Sigmoid colon (tissue), 7 donors: ENCODE measurements around the gene COL25A1. TPM values are rescaled to one million over a fixed set of nuclear protein-coding genes. Genes with fewer than 3 reads are reported as not detected.
"Not testable (repeated sequence)": the region's sequence is repeated elsewhere in the genome, so short reads cannot be mapped to it uniquely, and the experiment has no call there.

Source experiments
- DNase-seq: peaks from one replicate; pipeline ENCODE4 v3.0.0-alpha.2; 2019
- H3K27ac ChIP-seq, 4 donors: fragments of 200-600 bp; sonication (generic); one replicate each; pipeline ENCODE4 v1.5.1; 2016 to 2019; ENCODE audit warnings: mild to moderate bottlenecking in 1 of 4
- H3K27me3 ChIP-seq, 3 donors: fragments of 200-600 bp; sonication (generic); one replicate each; pipeline ENCODE4 v1.5.1; 2019; ENCODE audit warnings: mild to moderate bottlenecking in 1 of 3
- H3K36me3 ChIP-seq, 4 donors: fragments of 200-600 bp; sonication (generic); one replicate each; pipeline ENCODE4 v1.5.1; 2016 to 2019
- H3K4me1 ChIP-seq, 4 donors: fragments of 200-600 bp; sonication (generic); one replicate each; pipeline ENCODE4 v1.5.1; 2017 to 2019
- H3K4me3 ChIP-seq, 4 donors: fragments of 200-600 bp; sonication (generic); one replicate each; pipeline ENCODE4 v1.5.1; 2017 to 2019; ENCODE audit warnings: mild to moderate bottlenecking in 2 of 4, moderate library complexity in 1 of 4
- H3K9me3 ChIP-seq, 4 donors: fragments of 200-600 bp in 3 of 4; sonication (generic) in 3 of 4; one replicate each; pipeline versions ENCODE4 v1.5.1 to v1.6.1; 2013 to 2019
- CTCF ChIP-seq, 4 experiments: fragments of 450-650 bp in 3 of 4; fragments of 200-600 bp in 1 of 4; IDR thresholded peaks; one replicate each; pipeline ENCODE4 v1.5.1; 2016 to 2019; ENCODE audit warnings: antibody characterized with exemption in 4 of 4, mild to moderate bottlenecking in 3 of 4, moderate library complexity in 2 of 4
- EP300 ChIP-seq, 4 donors: sonication (generic); formaldehyde crosslinking; IDR thresholded peaks; one replicate each; pipeline ENCODE4 v1.6.1; 2017; ENCODE audit warnings: antibody characterized with exemption in 4 of 4
- POLR2A ChIP-seq, 2 donors: fragments of 450-650 bp; IDR thresholded peaks; one replicate each; pipeline ENCODE4 v1.6.1; 2016; ENCODE audit warnings: antibody characterized with exemption in 2 of 2, mild to moderate bottlenecking in 2 of 2, moderate library complexity in 2 of 2
- POLR2AphosphoS5 ChIP-seq, 4 donors: sonication (generic); formaldehyde crosslinking; IDR thresholded peaks; one replicate each; pipeline ENCODE4 v1.6.1; 2017; ENCODE audit warnings: antibody characterized with exemption in 4 of 4
- WGBS, 2 donors: extraction: QIAGEN DNeasy Blood & Tissue Kit; methylation state at CpG; one replicate each; pipeline ENCODE4 v1.1.7; 2013; 5-methylcytosine and 5-hydroxymethylcytosine counted together
- intact Hi-C: fragments of 100-400 bp; cut with DNase I; formaldehyde crosslinking; loops from one replicate; pipeline ENCODE4 v1.15.1; 2023
- polyA plus RNA-seq, 3 donors: library from polyadenylated mRNA; stranded (reverse); fragments of 200-250 nt; gene quantifications; one replicate each; pipeline ENCODE4 v1.2.3, GENCODE V29; 2013
- total RNA-seq, 4 donors: library from RNA; depleted of rRNA; stranded (reverse); fragments of >200 nt; gene quantifications; one replicate each; pipeline ENCODE4 v1.1.0, GENCODE V29; 2016
- donor health status: healthy with polysubstance abuse.
- donor health status: Bipolar disorder and iron deficiency.
- donor health status: healthy.

The COL25A1 gene
- total and polyA plus RNA-seq, 7 donors: 0.15 to 1.4 (median 0.41) TPM; not detected in 2

GRCh38 chr4:109154424-109154823 is 148.0 kb downstream of the COL25A1 start:
- no peak overlapping the region for H3K4me3 ChIP-seq
- H3K4me1 ChIP-seq: no peaks in the 10 kb centered on the region
- no peak for TF ChIP-seq POLR2AphosphoS5 (IDR thresholded peaks at IDR 0.05)
- no peak for TF ChIP-seq CTCF (IDR thresholded peaks at IDR 0.05)
- TF ChIP-seq EP300 (IDR thresholded peaks at IDR 0.05): no peak
- TF ChIP-seq POLR2A (IDR thresholded peaks at IDR 0.05): no peak
- no peaks in the 10 kb centered on the region for H3K27me3 ChIP-seq
- intact Hi-C loops: no loop called here
- H3K36me3 ChIP-seq: no peaks in the 10 kb centered on the region
- no peak overlapping the region for H3K27ac ChIP-seq
- DNase-seq: no peak
- H3K9me3 ChIP-seq: no peaks in the 10 kb centered on the region
- WGBS, 2 donors: 66 to 87% methylated on average over 4 of the region's 4 CpGs

GRCh38 chr4:109149836-109150235 is 152.6 kb downstream of the COL25A1 start:
- no peak overlapping the region for H3K27ac ChIP-seq
- H3K27me3 ChIP-seq: no peaks in the 10 kb centered on the region
- intact Hi-C loops: no loop called here
- H3K36me3 ChIP-seq: no peaks in the 10 kb centered on the region
- H3K4me3 ChIP-seq: no peak overlapping the region
- no peaks in the 10 kb centered on the region for H3K9me3 ChIP-seq
- TF ChIP-seq EP300 (IDR thresholded peaks at IDR 0.05) (no peak), POLR2AphosphoS5 (IDR thresholded peaks at IDR 0.05) (no peak)
- DNase-seq: no peak
- no peaks in the 10 kb centered on the region for H3K4me1 ChIP-seq

GRCh38 chr4:109148577-109149075 is 153.8 kb downstream of the COL25A1 start:
- no peaks in the 10 kb centered on the region for H3K9me3 ChIP-seq
- WGBS, 2 donors: 84 to 88% methylated on average over 2 of the region's 2 CpGs

GRCh38 chr4:109147135-109147534 is 155.3 kb downstream of the COL25A1 start:
- Histone ChIP-seq H3K27me3 (no peaks in the 10 kb centered on the region), H3K4me1 (no peaks in the 10 kb centered on the region), H3K4me3 (no peak overlapping the region), H3K9me3 (no peaks in the 10 kb centered on the region), H3K27ac (no peak overlapping the region), H3K36me3 (no peaks in the 10 kb centered on the region)
- 75 to 81% methylated on average over 1 of the region's 1 CpG for WGBS, 2 donors
- no peak for TF ChIP-seq POLR2A (IDR thresholded peaks at IDR 0.05)
- TF ChIP-seq EP300 (IDR thresholded peaks at IDR 0.05): no peak
- no peak for TF ChIP-seq POLR2AphosphoS5 (IDR thresholded peaks at IDR 0.05)
- TF ChIP-seq CTCF (IDR thresholded peaks at IDR 0.05): no peak
- intact Hi-C loops: no loop called here
- no peak for DNase-seq

More at GRCh38 chr4:109148577-109149075, 153.8 kb downstream of the COL25A1 start:
- no peak overlapping the region for H3K4me3 ChIP-seq
- H3K27ac ChIP-seq: no peak overlapping the region
- TF ChIP-seq CTCF (IDR thresholded peaks at IDR 0.05): no peak
- TF ChIP-seq POLR2A (IDR thresholded peaks at IDR 0.05): no peak
- TF ChIP-seq EP300 (IDR thresholded peaks at IDR 0.05): no peak
- TF ChIP-seq POLR2AphosphoS5 (IDR thresholded peaks at IDR 0.05): no peak
- H3K36me3 ChIP-seq: no peaks in the 10 kb centered on the region
- no peaks in the 10 kb centered on the region for H3K4me1 ChIP-seq
- H3K27me3 ChIP-seq: no peaks in the 10 kb centered on the region
- intact Hi-C loops: no loop called here
- no peak for DNase-seq

GRCh38 chr4:109146499-109146898 is 156.0 kb downstream of the COL25A1 start:
- no peaks in the 10 kb centered on the region for H3K27me3 ChIP-seq
- H3K27ac ChIP-seq: no peak overlapping the region
- WGBS, 2 donors: 27 to 53% methylated on average over 1 of the region's 1 CpG
- no peak for DNase-seq
- no peak for TF ChIP-seq CTCF (IDR thresholded peaks at IDR 0.05)
- no peak for TF ChIP-seq POLR2AphosphoS5 (IDR thresholded peaks at IDR 0.05)
- no peak for TF ChIP-seq EP300 (IDR thresholded peaks at IDR 0.05)
- TF ChIP-seq POLR2A (IDR thresholded peaks at IDR 0.05): no peak
- no peaks in the 10 kb centered on the region for H3K4me1 ChIP-seq
- H3K36me3 ChIP-seq: no peaks in the 10 kb centered on the region
- no peaks in the 10 kb centered on the region for H3K9me3 ChIP-seq
- no peak overlapping the region for H3K4me3 ChIP-seq
- intact Hi-C loops: no loop called here

GRCh38 chr4:109138125-109138524 is 164.3 kb downstream of the COL25A1 start:
- H3K4me3 ChIP-seq, H3K4me1 ChIP-seq, H3K9me3 ChIP-seq, H3K27ac ChIP-seq, intact Hi-C loops, H3K36me3 ChIP-seq, DNase-seq, H3K27me3 ChIP-seq: not testable (repeated sequence)
- WGBS, 2 donors: 91 to 93% methylated on average over 2 of the region's 2 CpGs
